Activated T-helper 17 cell treated with anti-CD3 and anti-CD28 coated beads, Interleukin-2, amount 50 U/mL, for 72 hours (primary cell): ENCODE data around the gene TESMIN. TPM values are rescaled to one million over a fixed set of nuclear protein-coding genes. Genes with fewer than 3 reads are reported as not detected.

Experiments
- ATAC-seq: fragments of 150-1000 bp; cut with Tn5 transposase; replicated peaks from 2 replicates; pipeline ENCODE4 v1.10.0; 2021; ENCODE audit warnings: mild to moderate bottlenecking, moderate library complexity
- H3K27ac Mint-ChIP-seq: one replicate; pipeline ENCODE4 v1.8.0; 2022; ENCODE audit warnings: mixed read lengths
- H3K27me3 Mint-ChIP-seq: one replicate; pipeline ENCODE4 v1.8.0; 2022; ENCODE audit warnings: mixed read lengths
- H3K36me3 Mint-ChIP-seq: one replicate; pipeline ENCODE4 v1.8.0; 2022; ENCODE audit warnings: low read depth, mild to moderate bottlenecking, mixed read lengths
- H3K4me1 Mint-ChIP-seq: one replicate; pipeline ENCODE4 v1.8.0; 2022; ENCODE audit warnings: mixed read lengths
- H3K4me3 Mint-ChIP-seq: one replicate; pipeline ENCODE4 v1.8.0; 2022; ENCODE audit warnings: mild to moderate bottlenecking, mixed read lengths
- H3K9me3 Mint-ChIP-seq: one replicate; pipeline ENCODE4 v1.8.0; 2022; ENCODE audit warnings: mixed read lengths
- total RNA-seq, 2 donors: library from RNA; stranded (reverse); gene quantifications; one replicate each; pipeline ENCODE4 v1.2.3, GENCODE V29; 2022

The TESMIN gene
- total RNA-seq, 2 donors from 2014 or later, result 7.7 to 11.8 TPM

DNA sequence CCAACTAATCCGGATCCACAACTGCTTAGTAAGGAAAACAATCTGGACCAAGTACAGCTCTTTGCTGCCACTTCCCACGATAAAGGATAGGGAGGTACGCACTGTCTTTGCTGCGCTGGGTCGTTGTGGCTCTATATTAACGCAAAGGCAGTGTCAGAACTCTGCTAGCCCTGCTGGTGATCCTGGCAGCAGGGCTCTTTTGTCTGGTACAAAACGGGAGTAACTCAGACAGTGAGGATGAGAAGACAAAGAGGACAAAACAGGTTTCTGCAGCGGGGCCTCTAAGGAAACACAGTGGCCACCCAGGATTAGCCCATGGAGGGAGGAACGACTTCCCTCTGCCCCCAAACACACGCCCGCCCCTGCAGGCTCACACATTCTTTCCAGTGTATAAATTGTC lies 40.9 kb downstream of the TESMIN start:
- no peak for ATAC-seq
- Mint-ChIP-seq H3K36me3 (no peaks in the 10 kb centered on the region), H3K27ac (no peak overlapping the region)

DNA sequence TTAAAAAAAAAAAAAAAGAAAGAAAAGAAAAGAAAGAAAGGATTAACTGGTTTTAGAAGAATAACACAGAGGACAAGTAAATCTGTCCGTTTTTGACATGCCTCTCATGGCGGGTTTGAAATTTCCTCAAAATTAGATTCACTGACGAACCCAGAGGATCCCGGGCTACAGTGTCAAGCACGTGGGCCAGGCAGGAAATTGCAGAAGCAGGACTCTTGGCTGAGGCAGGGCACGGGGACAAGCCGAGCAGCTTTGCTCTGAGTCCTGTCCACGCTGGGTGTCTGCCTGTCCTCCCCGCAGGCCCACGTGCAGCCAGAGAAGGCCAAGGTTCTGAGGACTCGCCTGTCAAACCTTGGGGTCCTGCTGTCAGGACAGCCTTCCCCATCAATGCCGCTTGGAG lies 42.3 kb downstream of the TESMIN start:
- no peaks in the 10 kb centered on the region for H3K27me3 Mint-ChIP-seq
- H3K27ac Mint-ChIP-seq, result no peak overlapping the region
- no peak overlapping the region for H3K4me3 Mint-ChIP-seq
- H3K36me3 Mint-ChIP-seq, result no peaks in the 10 kb centered on the region
- H3K9me3 Mint-ChIP-seq, result no peaks in the 10 kb centered on the region
- no peaks in the 10 kb centered on the region for H3K4me1 Mint-ChIP-seq
- ATAC-seq, result no peak

More for the DNA sequence above, 40.9 kb downstream of the TESMIN start:
- Mint-ChIP-seq H3K27me3 (no peaks in the 10 kb centered on the region), H3K4me1 (no peaks in the 10 kb centered on the region), H3K9me3 (no peaks in the 10 kb centered on the region), H3K4me3 (no peak overlapping the region)

- Mint-ChIP-seq H3K9me3 (no peaks in the 10 kb centered on the region), H3K4me3 (no peak overlapping the region), H3K4me1 (no peaks in the 10 kb centered on the region), H3K27me3 (no peaks in the 10 kb centered on the region), H3K36me3 (no peaks in the 10 kb centered on the region), H3K27ac (no peak overlapping the region)
- no peak for ATAC-seq
Observed at GRCh38 chr11:68707527-68707926, 43.8 kb downstream of the TESMIN start.

DNA sequence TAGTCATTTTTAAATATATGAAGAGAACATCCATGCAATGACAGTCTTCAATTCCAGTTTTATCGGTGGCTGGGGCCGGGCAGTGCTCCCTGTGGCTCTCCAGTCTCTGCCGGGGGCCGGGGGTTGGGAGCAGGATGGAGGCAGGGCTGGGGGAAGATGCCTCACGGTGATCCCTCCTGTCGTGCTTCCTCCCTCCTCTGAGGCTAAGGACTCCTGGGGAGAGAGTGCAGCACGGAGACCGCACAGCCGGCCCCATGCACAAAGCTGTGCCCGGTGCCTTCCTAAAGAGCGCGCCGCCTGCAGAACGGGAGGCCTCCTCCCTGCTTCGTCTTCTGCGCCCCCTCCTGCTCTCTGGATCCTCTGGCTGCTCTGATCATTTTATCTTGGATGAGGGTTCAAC lies 46.4 kb downstream of the TESMIN start:
- Mint-ChIP-seq H3K4me3 (no peak overlapping the region), H3K27ac (no peak overlapping the region), H3K4me1 (no peaks in the 10 kb centered on the region), H3K36me3 (no peaks in the 10 kb centered on the region), H3K9me3 (no peaks in the 10 kb centered on the region), H3K27me3 (peaks cover 3% of the 10 kb centered on the region)
- ATAC-seq, result no peak

GRCh38 chr11:68698993-68699392 lies 52.3 kb downstream of the TESMIN start:
- Mint-ChIP-seq H3K9me3 (peaks cover 8% of the 10 kb centered on the region), H3K4me1 (no peaks in the 10 kb centered on the region), H3K27ac (no peak overlapping the region), H3K27me3 (peaks cover 15% of the 10 kb centered on the region), H3K4me3 (no peak overlapping the region), H3K36me3 (no peaks in the 10 kb centered on the region)
- no peak for ATAC-seq

DNA sequence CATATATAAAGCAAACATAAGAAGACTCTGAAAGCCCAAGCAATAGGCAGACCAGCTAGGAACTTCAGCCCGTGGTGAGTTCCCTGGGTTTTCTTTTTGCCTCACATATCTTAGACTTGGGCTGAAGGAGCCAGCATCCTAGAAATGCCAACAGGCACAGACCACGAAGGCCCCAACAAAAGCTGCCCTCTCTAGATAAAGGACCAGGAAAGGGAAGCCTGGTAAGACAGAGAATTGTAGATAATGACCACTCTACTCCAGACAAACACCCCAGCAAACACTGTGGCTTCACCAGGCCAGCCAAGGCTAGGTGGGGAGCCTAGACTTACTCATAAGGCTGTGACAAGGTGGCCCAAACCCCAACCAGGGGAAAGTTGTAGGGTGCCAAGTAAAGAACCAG lies 55.8 kb downstream of the TESMIN start:
- peaks cover 6% of the 10 kb centered on the region for H3K4me1 Mint-ChIP-seq
- no peak overlapping the region for H3K4me3 Mint-ChIP-seq
- peaks cover 8% of the 10 kb centered on the region for H3K9me3 Mint-ChIP-seq
- H3K27ac Mint-ChIP-seq, result no peak overlapping the region
- ATAC-seq, result no peak
- peaks cover 12% of the 10 kb centered on the region for H3K27me3 Mint-ChIP-seq
- H3K36me3 Mint-ChIP-seq, result no peaks in the 10 kb centered on the region

GRCh38 chr11:68694431-68695297 lies 56.7 kb downstream of the TESMIN start:
- H3K27me3 Mint-ChIP-seq, result peaks cover 12% of the 10 kb centered on the region
- H3K36me3 Mint-ChIP-seq, result no peaks in the 10 kb centered on the region
- no peak overlapping the region for H3K27ac Mint-ChIP-seq
- H3K9me3 Mint-ChIP-seq, result peaks cover 8% of the 10 kb centered on the region
- H3K4me1 Mint-ChIP-seq, result peaks cover 6% of the 10 kb centered on the region
- no peak overlapping the region for H3K4me3 Mint-ChIP-seq
- ATAC-seq, result no peak

GRCh38 chr11:68693484-68693882 lies 57.8 kb downstream of the TESMIN start:
- H3K27ac Mint-ChIP-seq, result no peak overlapping the region
- no peak for ATAC-seq

GRCh38 chr11:68692871-68693483 lies 58.3 kb downstream of the TESMIN start:
- H3K4me3 Mint-ChIP-seq, result no peak overlapping the region
- H3K9me3 Mint-ChIP-seq, result peaks cover 8% of the 10 kb centered on the region
- ATAC-seq, result no peak
- no peak overlapping the region for H3K27ac Mint-ChIP-seq
- H3K4me1 Mint-ChIP-seq, result peaks cover 6% of the 10 kb centered on the region
- no peaks in the 10 kb centered on the region for H3K36me3 Mint-ChIP-seq
- peaks cover 8% of the 10 kb centered on the region for H3K27me3 Mint-ChIP-seq

More at GRCh38 chr11:68693484-68693882, 57.8 kb downstream of the TESMIN start:
- H3K36me3 Mint-ChIP-seq, result no peaks in the 10 kb centered on the region
- H3K4me3 Mint-ChIP-seq, result no peak overlapping the region
- H3K27me3 Mint-ChIP-seq, result peaks cover 8% of the 10 kb centered on the region
- H3K4me1 Mint-ChIP-seq, result peaks cover 6% of the 10 kb centered on the region
- H3K9me3 Mint-ChIP-seq, result peaks cover 8% of the 10 kb centered on the region

DNA sequence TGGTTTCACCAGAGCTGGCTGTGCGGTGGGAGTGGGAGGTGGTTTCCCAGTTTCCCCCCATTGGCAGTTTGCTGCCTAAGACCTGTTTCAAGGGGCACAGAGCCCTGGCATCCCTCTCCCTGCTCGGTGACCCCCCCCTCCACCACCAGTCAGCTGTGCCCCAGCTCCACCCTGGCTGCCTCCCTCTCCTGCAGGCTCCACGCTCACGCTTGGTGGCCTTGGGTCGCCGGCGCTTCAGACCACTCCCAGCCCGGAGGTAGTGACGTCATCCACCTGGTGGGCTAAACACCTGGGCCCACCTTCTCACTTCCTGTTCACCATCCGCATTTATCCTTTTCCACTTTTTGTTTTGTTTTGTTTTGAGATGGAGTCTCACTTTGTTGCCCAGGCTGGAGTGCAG lies 59.2 kb downstream of the TESMIN start:
- peaks cover 7% of the 10 kb centered on the region for H3K27me3 Mint-ChIP-seq
- H3K4me1 Mint-ChIP-seq, result peaks cover 6% of the 10 kb centered on the region
- no peak overlapping the region for H3K27ac Mint-ChIP-seq
- peaks cover 4% of the 10 kb centered on the region for H3K9me3 Mint-ChIP-seq
- ATAC-seq, result no peak
- H3K4me3 Mint-ChIP-seq, result no peak overlapping the region
- no peaks in the 10 kb centered on the region for H3K36me3 Mint-ChIP-seq

GRCh38 chr11:68691402-68691784 lies 59.9 kb downstream of the TESMIN start:
- Mint-ChIP-seq H3K4me3 (peak overlapping the region; percentile 51), H3K27me3 (peaks cover 9% of the 10 kb centered on the region), H3K9me3 (peaks cover 3% of the 10 kb centered on the region), H3K4me1 (peaks cover 6% of the 10 kb centered on the region), H3K36me3 (no peaks in the 10 kb centered on the region), H3K27ac (peak overlapping the region; percentile 39)
- ATAC-seq, result no peak

DNA sequence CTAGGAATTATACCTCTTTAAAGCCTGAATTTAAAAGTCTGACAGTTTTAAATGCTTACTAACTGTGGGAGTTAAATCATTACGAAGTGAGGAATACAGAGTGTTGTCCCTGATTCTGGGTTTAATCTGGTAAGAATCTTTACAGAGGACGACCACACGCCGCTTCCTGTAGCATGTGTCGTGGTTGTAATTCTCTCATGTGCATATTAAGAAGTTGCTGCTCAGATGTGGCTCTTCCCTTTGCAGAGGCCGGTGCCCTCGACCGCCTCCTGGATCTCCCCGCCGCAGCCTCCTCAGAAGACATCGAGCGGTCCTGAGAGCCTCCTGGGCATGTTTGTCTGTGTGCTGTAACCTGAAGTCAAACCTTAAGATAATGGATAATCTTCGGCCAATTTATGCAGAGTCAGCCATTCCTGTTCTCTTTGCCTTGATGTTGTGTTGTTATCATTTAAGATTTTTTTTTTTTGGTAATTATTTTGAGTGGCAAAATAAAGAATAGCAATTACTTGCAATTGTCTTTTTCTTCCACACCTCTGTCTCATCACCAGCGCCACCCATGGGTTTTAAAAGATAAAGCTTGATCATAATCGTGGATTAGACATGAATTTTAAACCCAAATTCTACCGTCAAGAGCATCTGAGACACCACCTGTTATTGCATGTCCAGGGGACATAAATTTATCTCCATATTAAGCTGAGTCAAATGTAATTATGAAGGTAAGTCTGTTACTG lies 60.5 kb downstream of the TESMIN start:
- Mint-ChIP-seq H3K36me3 (peaks cover 4% of the 10 kb centered on the region), H3K9me3 (no peaks in the 10 kb centered on the region), H3K27ac (peak overlapping the region; percentile 39), H3K27me3 (peaks cover 10% of the 10 kb centered on the region), H3K4me3 (peak overlapping the region; percentile 51), H3K4me1 (peaks cover 6% of the 10 kb centered on the region)
- ATAC-seq, result peak; percentile 78

DNA sequence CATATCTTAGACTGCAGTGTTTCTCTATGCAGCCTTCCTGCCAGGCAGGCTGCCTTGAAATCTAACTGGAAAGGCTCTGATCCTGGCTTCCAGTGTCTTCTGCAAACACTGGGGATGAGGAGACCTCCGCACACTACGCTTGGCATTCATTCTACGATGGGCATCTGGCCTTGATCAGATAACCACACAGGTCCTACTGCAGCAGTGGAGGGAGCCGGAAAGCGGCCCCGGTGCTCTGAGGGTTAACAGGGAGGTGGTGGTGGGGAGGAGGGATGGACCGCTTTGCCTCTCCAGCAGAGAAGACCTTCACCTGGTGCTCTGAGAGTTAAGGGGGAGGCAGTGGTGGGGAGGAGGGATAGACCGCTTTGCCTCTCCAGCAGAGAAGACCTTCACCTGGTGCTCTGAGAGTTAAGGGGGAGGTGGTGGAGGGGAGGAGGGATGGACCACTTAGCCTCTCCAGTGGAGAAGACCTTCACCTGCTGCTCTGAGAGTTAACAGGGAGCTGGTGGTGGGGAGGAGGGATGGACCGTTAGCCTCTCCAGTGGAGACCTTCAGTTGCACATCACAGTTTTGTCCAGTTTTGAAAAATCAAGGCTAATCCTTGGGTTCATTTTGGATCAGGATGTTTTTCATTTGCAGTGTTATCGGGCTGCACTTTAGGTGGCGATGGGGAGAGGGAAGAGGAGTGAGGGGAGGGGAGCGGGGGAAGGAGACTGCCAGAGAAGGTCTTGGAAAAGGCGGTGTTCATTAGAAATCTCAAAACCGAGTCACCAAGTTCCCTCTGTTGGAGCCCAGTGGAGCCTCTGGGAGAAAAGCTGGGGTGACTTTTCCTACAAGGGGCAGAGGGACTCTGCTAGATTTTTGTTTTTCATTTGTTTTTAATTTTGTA lies 61.3 kb downstream of the TESMIN start:
- peak overlapping the region; percentile 39 for H3K27ac Mint-ChIP-seq
- peaks cover 6% of the 10 kb centered on the region for H3K4me1 Mint-ChIP-seq
- H3K9me3 Mint-ChIP-seq, result no peaks in the 10 kb centered on the region
- ATAC-seq, result no peak
- H3K4me3 Mint-ChIP-seq, result peak overlapping the region; percentile 51
- peaks cover 12% of the 10 kb centered on the region for H3K27me3 Mint-ChIP-seq
- H3K36me3 Mint-ChIP-seq, result peaks cover 6% of the 10 kb centered on the region

DNA sequence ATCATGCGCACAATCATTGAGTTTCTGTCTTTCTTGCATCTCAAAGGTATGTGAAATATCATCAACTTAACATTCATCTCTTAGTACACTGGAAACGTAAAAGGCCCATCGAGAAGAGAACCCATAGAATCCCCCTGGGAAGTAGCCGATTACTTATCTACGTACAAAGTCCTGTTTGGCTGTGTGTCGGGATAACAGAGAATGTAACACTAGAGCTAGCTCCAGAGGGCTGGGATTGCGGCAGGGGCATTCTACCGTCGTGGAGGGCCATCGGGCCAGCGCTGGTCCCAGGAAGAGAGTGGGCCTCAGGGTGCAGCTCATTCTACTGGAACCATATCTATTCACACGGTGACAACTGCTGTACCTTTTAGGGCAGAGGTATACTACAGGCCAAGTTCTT lies 62.4 kb downstream of the TESMIN start:
- no peak for ATAC-seq
- Mint-ChIP-seq H3K36me3 (peaks cover 6% of the 10 kb centered on the region), H3K4me3 (no peak overlapping the region), H3K27ac (no peak overlapping the region), H3K9me3 (no peaks in the 10 kb centered on the region), H3K27me3 (peaks cover 12% of the 10 kb centered on the region), H3K4me1 (peaks cover 6% of the 10 kb centered on the region)
